Esophagus muscularis mucosa (tissue), 4 donors: ENCODE data around the gene ATP5F1D.

Experiments used
- CTCF ChIP-seq, 3 experiments: fragments of 200-600 bp in 2 of 3; fragments of 450-650 bp in 1 of 3; sonication (generic) in 2 of 3; IDR thresholded peaks; one replicate each; pipeline ENCODE4 v1.5.1; 2017 to 2019; ENCODE audit warnings: antibody characterized with exemption in 3 of 3, mild to moderate bottlenecking in 2 of 3, moderate library complexity in 1 of 3
- EP300 ChIP-seq: sonication (generic); formaldehyde crosslinking; IDR thresholded peaks from one replicate; pipeline ENCODE4 v1.6.1; 2017; ENCODE audit warnings: antibody characterized with exemption
- POLR2A ChIP-seq: fragments of 450-650 bp; IDR thresholded peaks from one replicate; pipeline ENCODE4 v1.6.1; 2017; ENCODE audit warnings: antibody characterized with exemption, moderate library complexity, mild to moderate bottlenecking, low read depth

- no peak for TF ChIP-seq CTCF (IDR thresholded peaks at IDR 0.05)
- TF ChIP-seq EP300, result no peak
- TF ChIP-seq POLR2A, result peak; percentile 7
Observed at GRCh38 chr19:1266129-1266915, 24.8 kb downstream of the ATP5F1D start.
